GM18951 (cell line): Measurements from ENCODE around the gene TPK1.

Experiments used
- POLR2A ChIP-seq: IDR thresholded peaks from 4 replicates; pipeline ENCODE4 v1.6.1; 2011; ENCODE audit warnings: mild to moderate bottlenecking; ENCODE audit not compliant: insufficient read length, insufficient read depth; ENCODE audit errors: extremely low read depth
- in situ Hi-C: fragments of 300-500 bp; cut with MboI; formaldehyde crosslinking; loops from one replicate; pipeline ENCODE4 v1.12.0; 2022; ENCODE audit warnings: low sequenced_read_pairs, mixed read lengths, inconsistent platforms; ENCODE audit not compliant: unreplicated experiment

Gene TPK1

DNA sequence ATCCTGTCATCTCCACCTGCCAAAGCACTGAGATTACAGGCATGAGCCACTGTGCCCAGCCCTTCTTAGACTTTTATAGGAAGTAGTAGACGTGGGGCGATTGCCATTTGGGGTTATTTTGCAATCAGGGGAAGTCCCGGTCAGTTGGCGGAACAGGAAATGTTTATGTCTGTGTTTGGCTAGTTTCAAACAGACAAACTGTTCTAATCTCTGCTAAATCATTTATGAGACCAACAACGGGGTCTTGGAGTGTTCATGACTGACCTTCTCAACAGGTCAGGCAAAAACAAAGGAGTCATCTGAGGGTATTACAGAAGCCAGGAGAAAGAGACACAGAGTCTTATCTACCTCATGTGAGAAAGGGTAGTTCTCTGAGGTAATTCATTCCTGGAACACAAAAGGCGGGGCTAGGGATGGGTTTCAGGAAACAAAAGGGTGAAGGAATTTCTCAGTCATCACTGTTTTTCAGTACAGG lies 6.6 kb upstream of the TPK1 start:
- in situ Hi-C loops, result no loop called here
- no peak for TF ChIP-seq POLR2A

DNA sequence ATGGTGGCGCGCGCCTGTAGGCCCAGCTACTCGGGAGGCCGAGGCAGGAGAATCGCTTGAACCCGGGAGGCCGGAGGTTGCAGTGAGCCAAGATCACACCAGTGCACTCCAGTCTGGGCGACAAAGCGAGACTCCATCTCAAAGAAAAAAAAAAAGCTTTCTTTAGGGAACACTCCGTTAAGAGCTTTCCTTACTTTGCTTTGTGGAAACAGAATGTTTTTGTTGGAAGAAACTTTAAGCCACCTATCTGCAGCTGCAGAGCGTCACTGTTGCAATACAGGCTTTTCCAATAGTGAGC lies 641 bp upstream of the TPK1 start:
- in situ Hi-C loops, result no loop called here
- TF ChIP-seq POLR2A, result no peak

DNA sequence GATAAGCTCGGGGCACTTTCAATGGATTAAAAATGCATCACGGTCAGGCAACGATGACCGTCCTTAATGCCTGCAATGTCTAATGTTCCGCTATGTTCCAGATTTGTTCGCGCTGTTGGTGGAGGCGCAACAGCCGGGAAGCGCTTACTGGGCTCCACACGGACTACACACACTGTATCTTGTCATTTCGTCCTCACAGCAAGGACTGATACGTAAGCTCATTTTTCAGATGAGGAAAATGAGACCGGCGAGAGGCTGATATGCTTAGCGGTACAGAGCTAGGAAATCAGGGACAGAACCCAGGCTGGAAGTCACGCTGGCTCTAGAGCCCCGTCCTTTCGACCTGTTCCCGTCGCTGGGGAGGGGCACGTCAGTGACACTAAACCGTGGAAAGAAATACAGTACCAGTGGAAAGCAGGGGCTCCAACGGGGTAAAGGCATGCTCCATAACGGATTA lies 670 bp downstream of the TPK1 start:
- no peak for TF ChIP-seq POLR2A
- in situ Hi-C loops, result no loop called here

DNA sequence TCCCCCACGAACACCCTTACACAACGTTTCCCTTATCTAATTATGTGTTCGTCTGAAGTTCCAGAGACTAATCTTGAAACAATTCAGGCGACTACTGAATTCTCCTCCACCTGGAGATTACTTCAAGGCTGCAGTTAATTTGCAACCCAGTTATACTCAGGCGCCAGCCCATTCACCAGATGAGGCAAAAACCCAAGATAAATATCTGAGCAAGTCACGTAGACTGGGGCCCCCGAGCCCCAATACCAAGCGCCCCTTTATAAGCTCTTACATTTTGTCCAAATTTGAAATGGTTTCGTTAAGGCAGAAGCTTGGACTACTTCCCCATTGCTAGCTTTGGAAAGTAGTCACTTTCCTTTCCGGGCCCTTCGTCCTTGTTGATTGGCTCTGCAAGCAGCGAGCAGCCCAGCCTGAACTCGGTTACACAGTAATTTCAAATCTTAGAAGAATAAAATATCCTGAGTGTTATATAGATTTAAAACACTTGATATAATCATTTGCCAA lies 1.2 kb downstream of the TPK1 start:
- TF ChIP-seq POLR2A, result no peak
- in situ Hi-C loops, result no loop called here

DNA sequence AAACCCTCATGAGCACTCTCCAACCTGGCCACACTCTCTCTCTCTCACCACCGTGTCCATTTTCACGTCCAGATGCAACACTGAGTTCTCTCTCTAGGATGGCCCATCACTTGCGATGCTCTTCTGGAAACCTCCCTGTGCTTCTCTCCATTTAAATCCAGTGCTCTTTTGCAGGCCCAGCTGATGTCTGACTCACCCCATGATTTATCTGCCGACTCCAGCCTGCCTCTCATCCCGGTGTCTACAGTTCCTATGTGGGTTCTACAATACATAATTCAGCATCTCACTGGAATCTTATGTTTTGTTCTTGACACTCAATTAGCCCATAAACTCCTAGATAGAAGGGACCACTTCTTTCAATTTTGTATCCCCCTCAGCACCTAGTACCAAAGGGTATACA lies 5.0 kb downstream of the TPK1 start:
- in situ Hi-C loops, result no loop called here

DNA sequence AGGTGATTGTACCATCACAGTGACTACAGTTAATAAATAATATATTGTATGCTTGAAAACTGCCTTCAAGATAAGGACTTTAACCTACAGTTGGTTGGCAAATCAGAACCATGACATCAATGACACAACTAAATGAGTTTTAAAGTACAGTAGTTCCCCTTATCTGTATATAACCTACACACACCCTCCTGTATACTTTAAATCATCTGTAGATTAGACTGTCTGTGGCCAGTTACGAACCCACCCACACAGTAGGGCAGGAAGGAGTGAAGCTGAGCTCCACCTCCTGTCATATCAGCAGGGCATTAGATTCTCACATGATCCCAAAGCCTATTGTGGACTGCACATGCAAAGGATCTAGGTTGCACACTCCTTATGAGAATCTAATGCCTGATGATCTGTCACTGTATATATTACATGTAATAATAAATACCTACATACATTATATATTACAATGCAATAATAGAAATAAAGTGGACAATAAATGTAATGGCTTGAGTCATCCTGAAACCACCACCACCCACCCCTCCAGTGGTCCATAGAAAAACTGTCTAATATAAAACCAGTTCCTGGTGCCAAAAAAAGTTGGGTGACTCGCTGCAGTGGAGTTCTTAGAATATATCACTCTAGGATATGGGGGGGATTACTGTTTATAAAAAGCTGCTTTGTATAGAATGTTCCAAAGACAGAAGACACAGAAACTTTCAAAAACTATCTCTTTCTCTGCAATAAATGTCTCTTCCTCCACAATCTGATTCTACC lies 5.6 kb downstream of the TPK1 start:
- TF ChIP-seq POLR2A, result no peak
- in situ Hi-C loops, result no loop called here

More for the DNA sequence above, 5.0 kb downstream of the TPK1 start:
- TF ChIP-seq POLR2A, result no peak

DNA sequence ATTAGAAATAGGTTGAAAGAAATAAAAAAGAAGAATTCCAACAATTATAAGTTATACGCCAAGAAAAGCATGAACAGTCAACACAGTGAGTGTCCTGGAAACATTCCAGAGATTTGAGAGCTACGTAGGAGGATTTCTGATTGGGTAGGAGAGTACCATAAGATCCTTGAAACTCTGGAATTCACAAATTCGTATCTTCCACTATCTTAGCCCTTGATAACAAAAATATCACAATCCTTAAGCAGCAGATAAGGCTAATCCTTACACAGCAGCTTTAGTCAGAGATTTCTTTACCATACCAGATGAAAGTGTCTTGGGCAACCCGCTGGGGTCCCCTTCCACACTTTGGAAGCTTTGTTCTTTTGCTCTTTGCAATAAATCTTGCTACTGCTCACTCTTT lies 8.2 kb downstream of the TPK1 start:
- in situ Hi-C loops, result no loop called here
- no peak for TF ChIP-seq POLR2A

DNA sequence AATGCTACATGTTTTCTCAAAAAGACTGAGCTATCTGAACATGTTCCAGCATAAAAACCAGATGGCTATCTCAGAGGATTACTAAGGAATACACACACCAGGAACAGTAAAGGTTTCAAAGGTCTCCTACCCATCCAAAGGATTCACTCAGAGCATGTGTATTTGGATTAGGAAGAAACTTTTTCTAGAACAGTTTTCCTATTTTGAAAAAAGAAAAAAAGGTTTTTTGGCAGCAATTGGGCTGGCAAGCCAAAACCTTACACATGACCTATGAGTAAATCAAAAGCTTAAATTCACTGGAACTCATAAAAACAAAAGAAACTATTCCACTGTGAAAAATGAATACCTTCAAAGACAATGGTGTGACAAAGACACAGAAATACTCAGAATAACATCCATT lies 9.6 kb downstream of the TPK1 start:
- in situ Hi-C loops, result no loop called here

DNA sequence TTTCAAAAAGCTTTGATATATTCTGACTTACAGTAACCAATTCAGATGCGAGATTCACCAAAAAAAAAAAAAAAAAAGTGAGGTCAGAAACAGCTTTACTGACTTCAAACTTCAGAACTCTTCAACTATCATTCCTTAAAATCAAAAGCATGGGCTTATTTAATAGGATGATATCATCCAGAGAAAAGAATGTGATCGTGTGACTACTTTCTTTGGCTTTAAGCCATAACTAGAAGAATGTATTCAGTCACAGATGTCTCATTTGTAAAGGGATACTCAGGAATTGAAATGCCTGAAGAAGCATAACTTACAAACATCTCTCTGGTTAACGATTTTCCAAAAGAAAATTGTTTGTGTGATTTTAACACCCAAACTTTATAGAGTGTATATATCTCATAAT lies 11.5 kb downstream of the TPK1 start:
- TF ChIP-seq POLR2A, result no peak
- in situ Hi-C loops, result no loop called here

More for the DNA sequence above, 9.6 kb downstream of the TPK1 start:
- TF ChIP-seq POLR2A, result no peak

DNA sequence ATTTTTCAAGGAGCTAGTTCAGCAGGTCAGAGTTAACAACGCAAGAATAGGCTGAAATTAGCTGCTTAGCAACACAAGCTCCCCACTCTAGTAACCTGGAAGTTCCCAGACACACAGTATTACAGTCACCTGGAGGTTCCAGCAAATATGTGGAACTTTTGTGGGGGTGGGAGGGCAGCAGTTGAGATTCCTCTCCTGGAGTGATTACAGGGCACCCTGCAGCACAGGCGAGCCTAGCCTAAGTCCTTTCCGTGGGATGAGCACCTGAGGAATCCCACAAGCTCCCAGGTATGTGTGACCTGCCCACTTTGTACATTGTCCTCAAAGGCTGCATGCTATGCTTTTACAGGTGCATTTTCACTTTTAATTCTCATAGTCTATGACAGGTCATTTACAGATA lies 13.6 kb downstream of the TPK1 start:
- TF ChIP-seq POLR2A, result no peak
- in situ Hi-C loops, result no loop called here

DNA sequence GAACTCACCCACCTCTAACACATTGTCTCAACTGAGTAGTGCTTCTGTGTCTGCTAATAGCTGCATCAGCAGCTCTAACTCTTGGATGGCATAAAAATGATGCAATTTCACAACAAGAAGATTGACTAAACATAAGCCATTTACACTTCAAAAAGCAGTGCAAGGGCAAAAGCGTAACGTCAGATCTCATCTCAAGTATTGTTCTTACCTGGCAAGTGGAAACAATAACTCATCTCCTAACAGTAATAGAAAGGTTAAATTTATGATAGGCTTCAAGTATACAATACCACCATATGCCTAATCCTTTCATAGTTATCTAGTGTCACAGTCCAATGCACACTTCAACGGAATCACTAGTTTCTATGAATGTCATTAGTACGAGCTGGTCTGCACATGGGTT lies 14.8 kb downstream of the TPK1 start:
- in situ Hi-C loops, result no loop called here

DNA sequence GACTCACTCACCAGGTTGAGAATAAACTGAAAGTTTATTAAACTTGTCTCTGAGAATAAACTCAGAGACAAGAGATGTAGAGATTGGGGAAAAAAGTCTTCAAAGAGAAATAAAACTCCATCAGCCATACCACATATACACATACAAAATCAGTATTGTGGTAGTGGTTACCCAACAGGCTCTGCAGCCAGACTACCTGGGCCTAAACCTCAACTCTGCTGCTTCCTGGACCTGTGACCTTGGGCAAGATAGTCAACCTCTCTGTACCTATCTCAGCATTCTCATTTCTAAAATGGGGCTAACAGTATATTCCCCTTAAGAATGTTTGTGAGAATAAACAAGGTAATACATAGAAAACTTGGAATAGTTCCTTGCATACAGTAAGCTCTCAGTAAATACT lies 15.3 kb downstream of the TPK1 start:
- TF ChIP-seq POLR2A, result no peak
- in situ Hi-C loops, result no loop called here

More for the DNA sequence above, 14.8 kb downstream of the TPK1 start:
- no peak for TF ChIP-seq POLR2A

DNA sequence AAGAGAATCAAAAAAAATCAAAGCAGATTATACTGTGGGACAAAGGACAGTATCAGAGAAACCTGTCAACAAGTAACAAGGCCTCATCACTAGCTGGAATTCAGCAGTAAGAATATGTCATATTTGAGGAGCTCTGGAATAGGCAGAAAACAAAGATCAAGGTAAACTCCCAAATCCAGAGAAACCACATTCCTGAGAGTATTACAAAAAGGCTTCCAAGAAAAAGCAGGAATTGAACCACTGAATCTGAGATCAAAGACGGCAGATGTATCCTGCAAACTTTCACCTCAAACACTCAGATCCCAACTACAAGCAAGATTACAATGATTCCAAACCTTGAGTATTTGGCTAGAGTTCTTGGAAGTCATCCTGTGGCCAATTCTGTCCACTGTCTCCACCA lies 16.3 kb downstream of the TPK1 start:
- in situ Hi-C loops, result no loop called here
- no peak for TF ChIP-seq POLR2A

DNA sequence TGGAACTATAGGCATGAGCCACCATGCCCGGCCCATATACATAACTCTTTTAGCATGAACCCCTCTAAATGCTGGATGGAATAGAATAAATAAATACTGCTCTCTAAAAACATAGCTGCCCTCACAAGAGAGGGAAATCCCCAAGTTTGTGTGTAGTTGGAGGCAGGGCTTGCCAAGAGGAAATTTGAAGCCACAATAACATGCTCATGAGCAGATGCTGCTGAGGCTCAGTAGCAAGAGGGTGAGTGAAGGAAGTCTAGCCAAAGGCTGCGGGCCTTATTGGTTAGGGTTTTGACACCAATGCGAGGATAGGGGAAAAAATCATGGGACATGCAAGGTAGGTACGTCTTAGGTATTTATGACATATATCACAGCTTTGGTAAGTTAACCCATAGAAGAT lies 17.3 kb downstream of the TPK1 start:
- in situ Hi-C loops, result no loop called here
- TF ChIP-seq POLR2A, result no peak
